Raji (cell line): ENCODE data around the gene ATP6V1G3.

ENCODE experiments used
- POLR2A ChIP-seq: IDR thresholded peaks from 2 replicates; pipeline ENCODE4 v1.6.1; 2011; ENCODE audit warnings: low read depth, low read length, control low read depth; ENCODE audit not compliant: insufficient read depth

ATP6V1G3 gene

DNA sequence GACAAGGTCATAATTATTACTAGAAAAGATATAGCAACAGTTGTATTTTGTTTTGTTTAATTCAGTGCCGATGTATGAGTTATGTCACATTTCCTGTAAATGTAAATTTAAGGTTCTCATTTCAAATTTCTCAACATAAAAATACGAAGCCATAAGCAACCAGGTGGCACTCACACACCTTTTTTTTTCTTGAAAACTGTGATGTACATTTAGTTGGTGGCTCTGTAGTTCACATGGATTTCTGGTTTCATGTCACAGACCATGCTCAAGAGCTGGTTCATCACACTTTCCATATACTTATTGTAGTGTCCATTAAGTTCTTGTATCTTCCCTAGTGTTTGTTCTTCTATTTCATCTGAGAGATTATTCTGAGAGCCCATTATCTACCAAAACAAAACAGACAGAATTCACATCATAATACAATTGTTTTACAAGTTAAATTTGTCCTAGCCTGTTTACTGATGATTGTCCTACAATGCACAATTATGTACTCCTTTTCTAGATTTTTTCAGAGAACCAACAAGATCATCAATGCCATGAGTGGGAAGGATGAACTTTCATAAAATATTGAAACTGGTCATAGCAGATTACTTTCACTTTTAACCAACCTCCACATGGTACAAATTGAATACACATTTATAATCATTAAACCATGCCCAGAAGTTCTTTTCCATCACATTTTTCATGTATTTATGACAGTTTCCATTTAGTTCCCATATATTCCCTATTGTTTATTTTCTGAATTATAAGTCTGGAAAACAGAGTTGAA lies 17.1 kb downstream of the ATP6V1G3 start:
- no peak for TF ChIP-seq POLR2A

DNA sequence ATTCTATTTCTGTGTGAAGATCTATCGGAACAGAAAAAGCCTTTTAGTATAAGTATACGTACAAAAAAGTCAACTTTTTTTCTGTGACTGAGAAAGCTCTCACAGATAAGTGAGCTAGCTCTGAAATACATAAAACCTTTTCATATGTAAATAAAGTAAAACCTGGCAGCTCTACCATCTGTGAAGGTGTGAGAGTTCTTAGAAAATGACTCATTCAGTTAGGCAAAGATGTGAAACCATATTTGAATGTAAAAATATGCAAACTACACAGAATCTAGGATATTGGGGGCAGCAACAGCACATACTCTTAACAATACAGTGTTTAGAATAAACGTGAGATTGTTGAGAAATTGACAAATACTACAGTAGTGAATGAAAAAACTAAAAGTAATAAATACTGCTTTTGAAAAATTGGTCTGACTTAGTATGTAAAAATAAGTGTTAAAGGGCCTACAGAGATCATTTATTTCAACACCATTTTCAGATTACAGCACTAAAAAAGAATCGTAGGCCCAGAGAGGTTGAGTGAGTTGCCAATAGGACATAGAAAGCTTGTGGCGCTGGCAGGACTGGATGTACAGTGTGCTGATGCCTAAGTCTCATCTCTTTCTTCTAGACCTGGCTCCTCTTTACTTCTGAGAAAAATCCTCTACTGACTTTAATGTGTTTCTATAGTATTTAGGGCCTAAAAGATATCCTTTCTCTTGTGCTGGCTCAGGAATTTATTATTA lies 19.8 kb downstream of the ATP6V1G3 start:
- TF ChIP-seq POLR2A: no peak

DNA sequence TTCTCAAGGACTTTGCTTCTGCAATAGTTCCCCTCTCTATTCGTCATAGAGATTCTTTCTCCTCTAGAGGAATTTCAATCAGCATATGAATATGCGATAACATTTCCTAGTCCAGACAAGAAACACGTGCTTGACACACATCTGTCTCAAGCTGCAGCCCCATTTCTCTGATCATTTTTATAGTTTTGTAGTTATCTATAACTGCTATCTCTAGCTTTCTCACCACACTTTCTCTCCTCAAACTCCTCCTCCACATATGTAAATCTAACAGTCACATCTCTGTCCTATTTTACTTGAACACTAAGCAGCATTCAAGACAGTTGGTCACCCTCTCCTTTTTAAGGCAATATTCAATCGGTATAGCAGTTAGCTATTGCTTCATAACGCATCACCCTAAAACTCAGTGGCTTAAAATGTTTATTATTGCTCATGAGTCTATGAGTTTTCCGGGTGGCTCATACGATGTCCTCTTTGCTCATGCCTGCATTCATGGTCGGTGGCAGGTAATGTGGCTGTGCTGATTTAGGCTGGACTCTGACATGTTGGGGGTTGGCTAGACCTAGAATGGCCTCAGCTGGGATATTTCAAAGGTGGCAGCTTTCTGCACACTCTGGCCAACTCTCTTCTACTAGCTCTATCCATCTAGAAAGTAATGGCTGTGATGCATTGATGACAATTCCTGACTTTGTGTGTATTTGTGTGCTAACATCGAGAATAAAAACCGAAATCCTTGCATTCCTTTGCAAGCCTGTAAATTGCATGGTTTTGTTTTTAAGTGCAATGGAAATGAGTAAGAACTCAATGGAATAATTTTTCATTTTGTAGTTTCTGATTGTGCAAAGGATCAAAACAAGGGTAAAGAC lies 20.6 kb downstream of the ATP6V1G3 start:
- TF ChIP-seq POLR2A: no peak

DNA sequence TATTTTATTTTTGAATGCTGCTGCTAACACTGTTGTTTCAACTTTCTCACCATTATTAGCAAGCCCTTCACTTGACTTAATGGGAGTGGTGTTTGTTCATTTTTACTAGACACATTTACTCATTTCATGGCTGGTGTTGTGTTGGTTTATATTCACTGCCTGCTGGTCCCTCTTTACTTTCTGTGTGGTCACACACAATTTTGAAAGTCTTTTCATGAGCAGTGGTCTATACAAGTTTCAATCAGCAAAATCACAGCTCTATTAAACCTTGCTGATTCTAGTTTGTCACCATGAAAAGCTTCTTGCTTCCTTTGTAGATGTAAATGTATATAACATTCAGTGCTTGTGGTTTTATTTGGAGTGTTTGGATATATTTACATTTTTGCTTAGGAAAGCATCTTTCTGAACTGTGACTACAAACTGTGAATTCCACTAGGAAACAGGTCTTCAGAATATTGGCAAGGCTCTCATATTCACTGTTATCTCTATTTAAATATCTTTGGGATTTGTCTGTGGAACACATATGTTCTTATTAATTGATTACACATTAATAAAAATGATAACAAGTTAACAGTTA lies 22.8 kb downstream of the ATP6V1G3 start:
- TF ChIP-seq POLR2A: no peak

DNA sequence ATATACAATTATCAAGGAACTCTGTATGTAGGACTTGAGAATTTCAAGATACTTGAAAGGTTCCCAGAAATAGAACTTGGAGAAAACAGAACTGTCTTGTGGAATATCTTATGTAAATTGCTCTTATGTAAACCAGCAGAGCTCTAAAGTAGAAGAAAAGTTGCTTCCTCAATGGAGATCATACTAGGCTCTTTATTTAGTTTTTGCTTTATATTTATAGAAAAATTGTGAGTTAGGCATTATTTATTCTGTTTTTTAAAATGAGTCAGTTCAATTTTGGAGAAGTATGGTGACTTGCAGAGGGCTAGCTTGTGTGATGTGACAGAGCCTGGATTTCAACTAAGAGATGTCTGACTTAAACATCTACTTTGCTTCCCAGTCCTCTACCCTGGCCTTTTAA lies 40.4 kb downstream of the ATP6V1G3 start:
- TF ChIP-seq POLR2A: no peak

DNA sequence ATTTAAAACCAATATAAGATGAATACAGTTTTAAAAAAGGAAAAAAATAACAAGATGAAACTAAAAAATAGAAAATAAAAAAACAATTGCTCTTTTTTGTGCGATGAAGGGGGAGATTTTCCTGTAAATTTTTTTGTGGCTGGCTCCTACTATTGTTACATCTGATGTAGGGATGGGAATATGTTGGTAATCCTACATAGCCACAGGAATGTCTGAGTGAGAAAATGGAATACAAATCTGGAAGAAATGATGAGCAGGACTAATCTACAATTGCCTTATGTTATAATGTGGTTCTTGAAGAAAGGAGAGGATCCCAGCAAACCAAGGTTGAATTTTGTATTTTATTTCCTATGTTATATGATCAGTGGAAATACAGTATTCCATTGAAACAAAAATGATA lies 40.9 kb downstream of the ATP6V1G3 start:
- no peak for TF ChIP-seq POLR2A

DNA sequence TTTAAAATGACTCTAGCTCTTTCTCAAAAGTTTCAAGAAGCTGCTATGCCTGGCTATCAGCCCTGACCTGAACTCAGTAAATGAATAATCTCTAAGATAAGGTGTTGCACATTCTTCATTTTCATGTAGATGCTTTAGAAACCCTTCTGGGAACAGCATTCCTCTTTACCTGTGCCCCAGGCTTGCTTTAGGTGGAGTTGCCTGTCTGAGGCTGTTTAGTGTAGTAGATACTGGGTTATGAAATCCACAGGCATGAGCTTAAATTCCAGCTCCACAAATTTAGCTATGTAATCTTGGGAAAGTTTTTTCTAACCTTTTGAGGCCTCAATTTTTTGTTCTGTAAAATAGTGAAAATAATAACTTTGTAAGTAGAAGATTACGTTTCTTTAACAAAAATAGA lies 41.6 kb downstream of the ATP6V1G3 start:
- no peak for TF ChIP-seq POLR2A

DNA sequence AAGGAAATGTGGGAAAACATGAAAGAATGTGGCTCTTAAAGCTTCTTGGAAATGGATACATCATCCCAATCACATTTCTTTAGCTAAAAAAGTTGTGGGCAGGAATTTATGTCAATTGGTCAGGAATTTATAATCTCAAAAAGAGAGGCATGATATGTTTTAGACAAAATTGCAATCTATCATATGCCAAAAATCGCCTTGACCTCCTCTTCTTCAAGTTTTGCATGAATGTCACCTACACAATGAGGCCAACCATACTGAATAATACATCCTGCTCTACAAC lies 42.4 kb downstream of the ATP6V1G3 start:
- TF ChIP-seq POLR2A: no peak

DNA sequence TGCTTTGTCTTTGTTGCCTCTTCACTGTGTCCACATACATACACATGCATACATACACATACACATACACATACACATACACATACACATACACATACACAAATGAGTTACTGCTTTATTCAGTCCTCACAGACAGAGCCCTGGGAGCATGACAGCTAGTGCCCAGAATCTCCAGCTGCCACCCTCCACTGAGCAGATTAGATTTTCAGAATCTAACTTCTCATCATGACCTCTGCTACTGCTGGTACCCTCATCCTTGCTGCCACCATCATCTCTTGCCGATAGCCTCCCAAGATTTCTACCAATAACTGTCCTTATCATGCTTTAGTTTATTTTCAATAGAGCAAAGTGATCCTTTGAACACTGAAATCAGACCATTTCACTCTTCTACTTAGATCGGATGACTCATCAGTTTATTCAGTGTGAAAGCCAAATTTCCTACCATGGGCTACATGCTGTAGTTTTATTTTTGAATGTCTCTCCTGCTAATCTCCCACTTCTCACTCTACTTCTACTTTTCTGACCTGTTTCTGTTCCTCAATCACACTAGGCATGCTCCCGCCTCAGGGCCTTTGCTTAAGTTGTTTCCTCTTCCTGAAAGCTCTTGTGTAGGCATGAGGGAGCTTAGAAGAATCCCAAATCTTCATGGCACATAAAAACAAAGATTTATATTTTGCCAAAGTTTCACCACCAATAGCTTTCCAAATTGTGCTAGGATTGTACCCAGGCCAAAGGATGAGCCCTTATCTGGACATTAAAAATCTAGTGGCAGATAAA lies 43.0 kb downstream of the ATP6V1G3 start:
- TF ChIP-seq POLR2A: no peak

DNA sequence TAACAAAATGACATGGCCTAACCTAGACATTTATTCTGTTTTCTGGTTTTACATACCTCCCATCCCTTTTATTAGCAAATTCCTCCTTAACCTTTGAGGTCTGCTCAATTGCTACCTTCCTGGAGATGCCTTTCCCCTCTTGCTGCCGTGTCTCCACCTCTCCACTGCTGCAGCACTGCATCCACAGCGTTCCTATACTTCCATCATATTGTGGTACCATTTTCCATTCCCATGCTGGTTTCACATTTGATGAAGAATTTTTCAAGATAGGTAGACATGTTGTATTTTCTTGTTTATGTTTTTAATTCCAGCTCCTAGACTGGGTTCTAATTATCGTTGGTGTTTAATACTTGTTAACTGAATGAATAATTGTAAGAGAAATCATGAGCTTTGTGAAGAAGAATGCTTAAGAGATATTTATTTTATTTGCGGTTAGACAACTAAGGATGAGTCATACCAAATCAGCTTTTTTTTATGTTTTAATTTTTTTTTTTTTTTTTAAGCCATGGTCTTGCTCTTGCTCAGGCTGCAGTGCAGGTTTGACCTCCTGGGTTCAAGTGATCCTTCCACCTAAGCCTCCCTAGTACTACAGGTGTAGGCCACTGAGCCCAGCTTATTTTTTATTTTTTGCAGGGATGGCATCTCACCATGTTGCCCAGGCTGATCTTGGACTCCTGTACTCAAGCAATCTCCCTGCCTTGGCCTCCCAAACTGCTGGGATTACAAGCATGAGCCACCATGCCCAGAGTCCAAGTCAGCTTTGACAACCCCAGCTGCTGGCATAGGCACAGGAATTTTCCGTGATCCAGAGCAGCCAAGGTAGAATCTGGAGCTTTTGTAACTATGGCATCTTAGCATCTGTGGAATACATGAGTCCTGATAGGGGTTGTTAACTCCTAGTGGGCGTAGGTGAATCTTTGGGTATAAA lies 44.0 kb downstream of the ATP6V1G3 start:
- TF ChIP-seq POLR2A: no peak

DNA sequence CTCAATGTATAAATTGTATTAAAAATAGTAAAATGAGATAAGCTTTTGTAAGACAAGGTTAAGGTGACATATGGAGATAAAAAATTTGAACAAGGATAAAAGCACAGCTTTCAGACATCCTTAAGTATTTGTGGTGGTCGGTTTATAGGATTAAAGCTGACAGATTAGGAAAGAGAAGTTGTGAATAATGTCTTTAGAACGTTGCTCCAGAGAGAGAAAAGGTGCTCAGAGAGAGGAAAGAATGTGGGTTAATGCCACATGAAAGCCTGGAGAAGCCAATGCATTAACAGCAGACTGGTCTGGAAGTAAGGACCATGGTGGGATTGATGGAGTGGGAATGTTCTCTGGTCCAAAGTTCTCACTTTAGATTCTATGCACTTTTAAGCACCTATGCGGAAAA lies 44.8 kb downstream of the ATP6V1G3 start:
- no peak for TF ChIP-seq POLR2A

DNA sequence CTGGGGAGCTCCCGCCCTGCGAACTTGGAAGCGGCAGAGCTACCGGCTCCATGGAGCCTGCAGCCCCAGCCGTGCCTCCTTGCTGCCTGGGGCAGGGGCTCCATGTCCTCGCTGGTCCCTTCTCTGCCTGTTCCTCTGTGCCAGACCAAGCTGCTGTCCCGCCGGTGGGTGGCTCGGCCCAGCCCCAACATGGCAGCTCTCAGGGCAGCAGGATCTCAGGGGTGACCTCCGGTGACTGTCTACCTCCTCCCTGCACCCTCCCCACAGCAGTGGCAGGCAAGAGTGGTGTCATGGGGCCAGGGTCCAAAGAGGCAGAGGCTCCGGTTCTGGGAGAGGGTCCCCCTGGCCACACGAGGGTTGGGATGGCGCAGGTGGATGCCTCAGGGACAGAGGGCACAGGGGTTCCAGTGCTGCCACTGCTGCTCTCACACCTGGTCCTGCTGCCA lies 45.8 kb downstream of the ATP6V1G3 start:
- TF ChIP-seq POLR2A: no peak

DNA sequence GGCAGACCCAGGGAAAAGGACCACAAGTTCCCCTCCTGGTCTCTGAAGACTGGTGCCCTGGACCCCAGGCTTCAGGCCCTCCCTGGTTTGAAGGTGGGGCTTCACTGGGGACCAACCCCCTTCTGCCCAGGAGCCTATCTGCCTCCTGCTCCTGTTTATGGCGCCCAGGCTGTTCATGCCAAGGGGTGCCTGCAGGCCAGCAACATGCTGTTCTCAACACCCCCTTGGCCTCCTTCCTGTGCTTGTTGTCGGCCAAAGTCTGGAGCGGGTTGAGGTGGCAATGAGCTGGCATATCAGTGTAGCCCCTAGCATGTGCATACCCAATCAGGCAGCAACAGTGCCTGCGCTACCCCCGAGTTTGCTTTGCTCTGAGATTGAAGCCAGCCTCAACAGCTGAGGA lies 46.3 kb downstream of the ATP6V1G3 start:
- no peak for TF ChIP-seq POLR2A

DNA sequence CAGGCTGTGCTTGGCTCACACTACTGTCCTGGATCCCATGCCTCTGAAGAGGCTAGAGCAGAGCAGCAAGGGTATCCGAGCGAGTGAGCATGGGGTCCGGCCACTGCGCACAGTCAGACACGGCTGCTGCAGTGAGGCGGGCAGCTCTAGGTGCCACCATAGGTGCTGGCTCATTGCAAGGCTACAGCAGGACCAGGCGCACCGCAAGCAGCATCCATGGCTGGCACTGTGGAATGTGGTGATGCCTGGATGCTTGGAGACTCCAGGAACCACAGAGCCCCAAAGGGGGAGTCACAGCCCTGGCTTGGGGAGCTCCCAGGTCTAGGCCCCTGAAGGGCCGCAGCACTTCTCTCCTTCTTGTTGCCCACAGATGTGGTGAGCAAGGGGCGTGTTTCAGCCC lies 47.2 kb downstream of the ATP6V1G3 start:
- TF ChIP-seq POLR2A: no peak
